GM12878 (cell line): ENCODE results near the gene PGAM4. TPM values are rescaled to one million over a fixed set of nuclear protein-coding genes. Genes with fewer than 3 reads are reported as not detected.

Experiments
- ATAC-seq: fragments of 200-7000 bp; cut with Tn5 transposase; 3 replicates; pipeline ENCODE4 v1.9.1; 2020; ENCODE audit warnings: mild to moderate bottlenecking, moderate library complexity
- BruUV-seq: library from RNA; stranded (reverse); fragments of 400-500 nt; replicated peaks from 2 replicates; lab custom pipeline; 2021; lab: Mats Ljungman, UMichigan
- CTCF ChIA-PET: fragments of 300-600 bp; sonication (Branson Sonifier 250); formaldehyde crosslinking; extraction: SDS; loops from one replicate; lab custom pipeline; 2021; ENCODE audit warnings: inconsistent platforms; lab: Yijun Ruan, JAX
- POLR2A ChIA-PET: fragments of 350-600 bp; formaldehyde crosslinking; extraction: SDS; loops from one replicate; lab custom pipeline; 2021; ENCODE audit warnings: inconsistent platforms; lab: Charles Lee
- RAD21 ChIA-PET: fragments of 300-600 bp; sonication (Branson Sonifier 250); formaldehyde crosslinking; loops from one replicate; lab custom pipeline; 2023; ENCODE audit warnings: antibody characterized with exemption; ENCODE audit not compliant: unreplicated experiment; lab: Charles Lee
- SMC1A ChIA-PET: fragments of 300-600 bp; sonication (Branson Sonifier 250); formaldehyde crosslinking; loops from one replicate; lab custom pipeline; 2023; ENCODE audit not compliant: unreplicated experiment, uncharacterized antibody; lab: Charles Lee
- DNase-seq: peaks from one replicate; pipeline ENCODE4 v3.0.0-alpha.2; 2011; ENCODE audit warnings: low read depth, low spot score
- FAIRE-seq: peaks from 3 replicates; lab custom pipeline; 2011; peaks lifted over from hg19 to GRCh38; lab: Jason Lieb, UNC
- H2AFZ ChIP-seq: 2 replicates; pipeline ENCODE4 v1.6.0; 2011; ENCODE audit warnings: low read depth, low read length, control low read depth; ENCODE audit not compliant: control insufficient read depth
- H3K27ac ChIP-seq: 2 replicates; pipeline ENCODE4 v1.5.1; 2011; ENCODE audit warnings: control low read depth; ENCODE audit not compliant: control insufficient read depth, insufficient read depth
- H3K27me3 ChIP-seq, 2 experiments: replicated peaks in 1 of 2; 2 replicates each; pipeline versions ENCODE4 v1.6.0 to v1.6.1; 2011; ENCODE audit warnings: low read length in 1 of 2; ENCODE audit not compliant: control insufficient read depth in 2 of 2, insufficient read depth in 2 of 2
- H3K36me3 ChIP-seq, 2 experiments: 2 replicates each; pipeline ENCODE4 v1.5.1; 2011; ENCODE audit warnings: low read length in 1 of 2; ENCODE audit not compliant: control insufficient read depth in 2 of 2, insufficient read depth in 2 of 2
- H3K4me1 ChIP-seq: 2 replicates; pipeline ENCODE4 v1.6.1; 2011; ENCODE audit warnings: mild to moderate bottlenecking, low read length, moderate library complexity, mixed read lengths; ENCODE audit not compliant: control insufficient read depth, insufficient read depth
- H3K4me2 ChIP-seq: 2 replicates; pipeline ENCODE4 v1.6.0; 2011; ENCODE audit warnings: control low read depth; ENCODE audit not compliant: control insufficient read depth, insufficient read depth
- H3K4me3 ChIP-seq: fragments of 200-600 bp; sonication (generic); 2 replicates; pipeline ENCODE4 v1.5.1; 2016
- H3K79me2 ChIP-seq: 2 replicates; pipeline ENCODE4 v1.6.0; 2011; ENCODE audit warnings: low read length; ENCODE audit not compliant: control insufficient read depth, insufficient read depth
- H3K9ac ChIP-seq: 2 replicates; pipeline ENCODE4 v1.8.0; 2011; ENCODE audit warnings: low read length, control low read depth, mixed read lengths; ENCODE audit not compliant: control insufficient read depth, insufficient read depth
- H3K9me3 ChIP-seq: replicated peaks from 3 replicates; pipeline ENCODE4 v1.5.1; 2011; ENCODE audit warnings: mild to moderate bottlenecking, low read length; ENCODE audit not compliant: control insufficient read depth, insufficient read depth
- H4K20me1 ChIP-seq: 2 replicates; pipeline ENCODE4 v1.6.0; 2011; ENCODE audit not compliant: control insufficient read depth, insufficient read depth
- ASH2L ChIP-seq: fragments of 300-600, 200-600 bp; sonication (generic); IDR thresholded peaks from 2 replicates; pipeline ENCODE4 v1.6.1; 2017; ENCODE audit warnings: low read depth, mild to moderate bottlenecking, borderline replicate concordance
- BCL3 ChIP-seq: IDR thresholded peaks from 2 replicates; pipeline ENCODE4 v1.6.1; 2011; ENCODE audit warnings: borderline replicate concordance, low read depth, mild to moderate bottlenecking, moderate library complexity, low read length; ENCODE audit not compliant: insufficient read depth, poor library complexity, severe bottlenecking
- CBFB ChIP-seq: IDR thresholded peaks from 2 replicates; pipeline ENCODE4 v1.6.1; 2016; ENCODE audit warnings: antibody characterized with exemption, low read depth
- ELK1 ChIP-seq: IDR thresholded peaks from 2 replicates; pipeline ENCODE4 v1.6.1; 2012; ENCODE audit warnings: low read depth, low read length, improper control_type of control experiment
- EP300 ChIP-seq, 2 experiments: fragments of 150-350 bp in 1 of 2; IDR thresholded peaks; 2 replicates each; pipeline ENCODE4 v1.6.1; 2011 to 2012; ENCODE audit warnings: low read depth in 2 of 2, low read length in 2 of 2, borderline replicate concordance in 1 of 2, improper control_type of control experiment in 1 of 2, inconsistent platforms in 1 of 2; ENCODE audit not compliant: control insufficient read depth in 1 of 2
- MTA3 ChIP-seq: IDR thresholded peaks from 2 replicates; pipeline ENCODE4 v1.6.1; 2012; ENCODE audit warnings: low read length, inconsistent platforms, borderline replicate concordance
- NBN ChIP-seq: fragments of 450-650 bp; IDR thresholded peaks from 2 replicates; pipeline ENCODE4 v1.6.1; 2016
- NFIC ChIP-seq: IDR thresholded peaks from 2 replicates; pipeline ENCODE4 v1.6.1; 2012; ENCODE audit warnings: low read depth, mild to moderate bottlenecking, inconsistent platforms, low read length, moderate library complexity
- NFXL1 ChIP-seq: fragments of 450-650 bp; IDR thresholded peaks from 2 replicates; pipeline ENCODE4 v1.6.1; 2017; ENCODE audit warnings: antibody characterized with exemption, mild to moderate bottlenecking, borderline replicate concordance
- NR2C1 ChIP-seq: fragments of 450-650 bp; IDR thresholded peaks from 2 replicates; pipeline ENCODE4 v1.6.1; 2017; ENCODE audit warnings: antibody characterized with exemption, mild to moderate bottlenecking, moderate library complexity
- RELB ChIP-seq: fragments of 450-650 bp; IDR thresholded peaks from 2 replicates; pipeline ENCODE4 v1.6.1; 2017; ENCODE audit warnings: low read depth, mild to moderate bottlenecking, moderate library complexity
- SUZ12 ChIP-seq: fragments of 200-600 bp; sonication (generic); IDR thresholded peaks from one replicate; pipeline ENCODE4 v1.6.1; 2018; ENCODE audit warnings: antibody characterized with exemption, mild to moderate bottlenecking; ENCODE audit not compliant: unreplicated experiment
- ZBTB33 ChIP-seq: fragments of 450-650 bp; IDR thresholded peaks from 2 replicates; pipeline ENCODE4 v1.6.1; 2017; ENCODE audit warnings: mild to moderate bottlenecking
- WGBS: methylation state at CpG from one replicate; pipeline ENCODE4 v1.1.6; 2016; ENCODE audit warnings: low lambda C conversion rate; ENCODE audit not compliant: insufficient replicate concordance, insufficient coverage; ENCODE audit errors: missing lambda C conversion rate; 5-methylcytosine and 5-hydroxymethylcytosine counted together
- in situ Hi-C: fragments of 300-500 bp; cut with MboI; formaldehyde crosslinking; loops from 9 replicates; pipeline ENCODE4 v1.14.3; 2018; ENCODE audit warnings: mixed read lengths
- intact Hi-C: fragments of 100-400 bp; cut with micrococcal nuclease; formaldehyde crosslinking; loops from one replicate; pipeline ENCODE4 v1.14.2; 2022; ENCODE audit not compliant: unreplicated experiment
- polyA plus RNA-seq, 11 experiments: library from polyadenylated mRNA; depleted of rRNA in 4 of 11; unstranded in 6 of 11; stranded (reverse) in 5 of 11; fragments of >200 nt; fragmentation: Nextera tagmentation in 4 of 11; fragmentation: Illumina TruSeq in 1 of 11; extraction: Ambion mirVana in 4 of 11; extraction: Trizol in 1 of 11; gene quantifications; 1 replicate in 1 of 11; 2 replicates in 10 of 11; pipeline versions ENCODE4 v1.2.1 to v1.2.3, GENCODE V29; 2011 to 2016; ENCODE audit warnings: inconsistent platforms in 2 of 11, missing spikeins in 2 of 11, low read depth in 1 of 11
- total RNA-seq, 4 experiments: library from RNA; depleted of rRNA in 3 of 4; stranded (reverse); fragments of >200 nt in 3 of 4; fragmentation: Illumina TruSeq in 1 of 4; extraction: Trizol in 1 of 4; gene quantifications; 2 replicates each; pipeline versions ENCODE4 v1.2.1 to v1.2.3, GENCODE V29; 2013 to 2021

The PGAM4 gene
- total and polyA plus RNA-seq, 10 of the 15 experiments (the other 5 are each of a cell fraction or from before 2014, with no cell fraction given): 0.24 to 0.80 (median 0.36) TPM; not detected in 6

- ChIA-PET RAD21 (no interaction called here), CTCF (interaction anchor here (0.5 to 1.3 kb wide), 5 partner anchors 11 to 1420 kb away, joined by 3 read pairs; no protein-coding TSS in a partner anchor), POLR2A (no interaction called here), SMC1A (interaction anchor here (1.0 kb wide), 1 partner anchor 117 kb away, joined by 3 read pairs; no protein-coding TSS in a partner anchor)
- Histone ChIP-seq H3K4me2 (no peak overlapping the region), H3K4me3 (no peak overlapping the region), H3K27ac (no peak overlapping the region), H4K20me1 (no peaks in the 10 kb centered on the region), H3K9ac (no peak overlapping the region), H3K36me3 (no peaks in the 10 kb centered on the region), H3K9me3 (no peaks in the 10 kb centered on the region), H3K79me2 (no peaks in the 10 kb centered on the region), H2AFZ (no peak overlapping the region), H3K27me3 (no peaks in the 10 kb centered on the region), H3K4me1 (no peaks in the 10 kb centered on the region)
- ATAC-seq (no peak), FAIRE-seq (no peak), DNase-seq (no peak)
- intact Hi-C loops: no loop called here
- TF ChIP-seq CBFB (no peak), NFXL1 (no peak), ZBTB33 (no peak), MTA3 (no peak), BCL3 (no peak), NFIC (no peak), RELB (no peak), ASH2L (no peak), NBN (no peak), SUZ12 (no peak), EP300 (IDR thresholded peaks at IDR 0.05; ENCODE audit: borderline replicate concordance in 1 of 2, control insufficient read depth in 1 of 2, low read depth in 2 of 2, low read length in 2 of 2) (no peak), NR2C1 (no peak), ELK1 (no peak)
- in situ Hi-C loops: no loop called here
- no TSS peak for BruUV-seq
- WGBS: 48% methylated on average over 2 of the region's 2 CpGs
Measured at GRCh38 chrX:77975755-77976154, 6.3 kb upstream of the PGAM4 start.
